B cell (primary cell): Measurements from ENCODE around the gene PAM16.

Experiments
- EZH2 ChIP-seq: IDR thresholded peaks from 2 replicates; pipeline ENCODE4 v1.6.1; 2012; ENCODE audit warnings: borderline replicate concordance, low read depth, mild to moderate bottlenecking, moderate library complexity, low read length; ENCODE audit not compliant: insufficient read depth, poor library complexity, severe bottlenecking
- TF ChIP-seq, protein P1 (sequence below): fragments of 200-600 bp; IDR thresholded peaks from one replicate; pipeline ENCODE4 v1.8.0; 2022; ENCODE audit warnings: antibody characterized with exemption, mild to moderate bottlenecking

DNA sequence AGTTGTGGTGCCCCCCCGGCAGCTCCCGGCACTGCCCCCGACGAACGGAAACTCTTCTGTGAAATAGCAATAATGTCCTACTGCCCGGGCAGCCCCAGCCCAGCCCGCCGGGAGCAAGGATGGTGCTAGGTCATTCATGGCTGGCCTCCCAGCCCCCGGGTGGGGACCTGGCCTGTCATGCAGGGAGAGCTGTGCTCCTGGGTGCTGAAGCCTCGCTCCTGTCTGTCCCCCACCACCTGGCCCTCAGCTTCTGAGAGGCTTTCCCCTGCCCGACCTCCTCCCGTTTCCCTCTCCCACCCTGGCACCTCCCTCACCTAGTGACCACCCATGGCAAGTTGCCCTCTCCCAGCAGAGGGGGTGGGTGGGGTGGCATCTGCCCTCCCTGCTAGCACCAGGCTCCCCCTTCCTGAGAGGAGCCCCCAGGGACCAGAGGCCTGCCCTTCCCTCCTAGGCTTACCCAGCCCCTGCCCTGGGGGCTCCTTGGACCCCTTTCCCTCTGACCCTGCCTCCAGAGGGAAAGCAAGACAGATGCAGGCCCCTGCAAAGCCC, 13.5 kb downstream of the PAM16 start:
- TF ChIP-seq, protein P1, sequence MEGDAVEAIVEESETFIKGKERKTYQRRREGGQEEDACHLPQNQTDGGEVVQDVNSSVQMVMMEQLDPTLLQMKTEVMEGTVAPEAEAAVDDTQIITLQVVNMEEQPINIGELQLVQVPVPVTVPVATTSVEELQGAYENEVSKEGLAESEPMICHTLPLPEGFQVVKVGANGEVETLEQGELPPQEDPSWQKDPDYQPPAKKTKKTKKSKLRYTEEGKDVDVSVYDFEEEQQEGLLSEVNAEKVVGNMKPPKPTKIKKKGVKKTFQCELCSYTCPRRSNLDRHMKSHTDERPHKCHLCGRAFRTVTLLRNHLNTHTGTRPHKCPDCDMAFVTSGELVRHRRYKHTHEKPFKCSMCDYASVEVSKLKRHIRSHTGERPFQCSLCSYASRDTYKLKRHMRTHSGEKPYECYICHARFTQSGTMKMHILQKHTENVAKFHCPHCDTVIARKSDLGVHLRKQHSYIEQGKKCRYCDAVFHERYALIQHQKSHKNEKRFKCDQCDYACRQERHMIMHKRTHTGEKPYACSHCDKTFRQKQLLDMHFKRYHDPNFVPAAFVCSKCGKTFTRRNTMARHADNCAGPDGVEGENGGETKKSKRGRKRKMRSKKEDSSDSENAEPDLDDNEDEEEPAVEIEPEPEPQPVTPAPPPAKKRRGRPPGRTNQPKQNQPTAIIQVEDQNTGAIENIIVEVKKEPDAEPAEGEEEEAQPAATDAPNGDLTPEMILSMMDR = no peak
- TF ChIP-seq EZH2 = no peak
